GM23248 (cell line): ENCODE data around the gene VSTM2B.

Source experiments
- EZH2 ChIP-seq: fragments of 200-600 bp; sonication (generic); IDR thresholded peaks from 2 replicates; pipeline ENCODE4 v1.6.1; 2018; ENCODE audit warnings: antibody characterized with exemption, mild to moderate bottlenecking; ENCODE audit not compliant: insufficient read depth, poor library complexity, severe bottlenecking
- EZH2phosphoT487 ChIP-seq: fragments of 200-600 bp; sonication (generic); IDR thresholded peaks from 2 replicates; pipeline ENCODE4 v1.6.1; 2018; ENCODE audit warnings: antibody characterized with exemption, moderate library complexity, mild to moderate bottlenecking, low read depth; ENCODE audit not compliant: insufficient read depth

DNA sequence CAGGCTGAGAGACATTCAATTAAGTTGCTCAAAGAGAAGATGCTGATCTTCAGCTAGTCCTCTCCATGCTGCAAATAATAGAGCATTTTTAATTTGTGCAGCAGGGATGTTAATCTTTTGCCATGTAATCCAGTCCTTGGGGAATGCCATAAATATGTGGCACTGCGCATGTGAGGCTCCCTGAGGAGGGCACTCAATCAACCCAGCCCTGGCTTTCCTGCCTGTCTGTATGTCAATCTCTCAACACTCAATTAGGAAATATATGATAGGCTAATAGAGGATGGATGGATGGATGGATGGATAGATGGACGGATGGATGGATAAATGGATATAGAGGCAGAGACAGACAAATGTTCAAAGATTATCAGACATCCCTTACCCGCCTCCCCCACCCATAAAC is 48.7 kb downstream of the VSTM2B start:
- no peak for TF ChIP-seq EZH2
- no peak for TF ChIP-seq EZH2phosphoT487
